GM12878 (cell line): ENCODE measurements around the gene FGF11. TPM values are rescaled to one million over a fixed set of nuclear protein-coding genes. Genes with fewer than 3 reads are reported as not detected.

Source experiments
- CHD2 ChIP-seq: IDR thresholded peaks from 2 replicates; pipeline ENCODE4 v1.6.1; 2011; ENCODE audit warnings: low read depth, low read length, improper control_type of control experiment, borderline replicate concordance
- CHD4 ChIP-seq: fragments of 200-600 bp; sonication (generic); IDR thresholded peaks from 2 replicates; pipeline ENCODE4 v1.6.1; 2016; ENCODE audit warnings: mild to moderate bottlenecking
- CREM ChIP-seq: IDR thresholded peaks from 2 replicates; pipeline ENCODE4 v1.6.1; 2014; ENCODE audit warnings: antibody characterized with exemption, low read depth
- ESRRA ChIP-seq: IDR thresholded peaks from 2 replicates; pipeline ENCODE4 v1.6.1; 2012; ENCODE audit warnings: mild to moderate bottlenecking, low read length, improper control_type of control experiment
- ETV6 ChIP-seq, 2 experiments: fragments of 450-650 bp in 1 of 2; IDR thresholded peaks in 1 of 2; conservative IDR thresholded peaks in 1 of 2; 2 replicates each; pipeline ENCODE4 v1.6.1; 2014; ENCODE audit warnings: antibody characterized with exemption in 1 of 2, borderline replicate concordance in 1 of 2, low read depth in 1 of 2, mild to moderate bottlenecking in 1 of 2, moderate library complexity in 1 of 2
- EZH2 ChIP-seq: IDR thresholded peaks from 2 replicates; pipeline ENCODE4 v1.6.1; 2012; ENCODE audit warnings: low read depth, mild to moderate bottlenecking, control low read depth, inconsistent platforms, low read length, borderline replicate concordance; ENCODE audit not compliant: control insufficient read depth
- FOXK2 ChIP-seq: fragments of 450-650 bp; IDR thresholded peaks from 2 replicates; pipeline ENCODE4 v1.6.1; 2017; ENCODE audit warnings: mild to moderate bottlenecking, moderate library complexity
- HDAC2 ChIP-seq: fragments of 200-600 bp; sonication (generic); IDR thresholded peaks from 2 replicates; pipeline ENCODE4 v1.6.1; 2017
- HDGF ChIP-seq: fragments of 450-650 bp; IDR thresholded peaks from 2 replicates; pipeline ENCODE4 v1.6.1; 2016; ENCODE audit warnings: antibody characterized with exemption
- KDM1A ChIP-seq: fragments of 200-600 bp; sonication (generic); IDR thresholded peaks from 2 replicates; pipeline ENCODE4 v1.6.1; 2016; ENCODE audit warnings: borderline replicate concordance
- MXI1 ChIP-seq: fragments of 150-350 bp; IDR thresholded peaks from 2 replicates; pipeline ENCODE4 v1.6.1; 2011; ENCODE audit warnings: low read depth, mild to moderate bottlenecking, inconsistent platforms, low read length, improper control_type of control experiment
- PML ChIP-seq: IDR thresholded peaks from 2 replicates; pipeline ENCODE4 v1.6.1; 2012; ENCODE audit warnings: low read length, inconsistent platforms
- POLR2A ChIP-seq: IDR thresholded peaks from 2 replicates; pipeline ENCODE4 v1.6.1; 2011; ENCODE audit warnings: low read depth, mild to moderate bottlenecking, low read length
- POLR2AphosphoS5 ChIP-seq: IDR thresholded peaks from 2 replicates; pipeline ENCODE4 v1.6.1; 2011; ENCODE audit warnings: mild to moderate bottlenecking, low read length, inconsistent platforms
- POU2F2 ChIP-seq: IDR thresholded peaks from 3 replicates; pipeline ENCODE4 v1.6.1; 2011; ENCODE audit warnings: low read depth, mild to moderate bottlenecking, low read length, borderline replicate concordance
- RFX5 ChIP-seq: IDR thresholded peaks from 2 replicates; pipeline ENCODE4 v1.6.1; 2011; ENCODE audit warnings: low read depth, low read length, improper control_type of control experiment
- SIN3A ChIP-seq: IDR thresholded peaks from 2 replicates; pipeline ENCODE4 v1.6.1; 2012; ENCODE audit warnings: low read depth, low read length, improper control_type of control experiment
- SMAD5 ChIP-seq: IDR thresholded peaks from 2 replicates; pipeline ENCODE4 v1.6.1; 2016; ENCODE audit warnings: antibody characterized with exemption, low read depth
- SMARCA5 ChIP-seq: fragments of 450-650 bp; IDR thresholded peaks from 2 replicates; pipeline ENCODE4 v1.6.1; 2017; ENCODE audit warnings: mild to moderate bottlenecking
- SREBF2 ChIP-seq: IDR thresholded peaks from 2 replicates; pipeline ENCODE4 v1.6.1; 2012; ENCODE audit warnings: mild to moderate bottlenecking, low read length
- STAT1 ChIP-seq: fragments of 450-650 bp; conservative IDR thresholded peaks from 2 replicates; pipeline ENCODE4 v1.6.1; 2014; ENCODE audit warnings: antibody characterized with exemption, mild to moderate bottlenecking
- SUPT20H ChIP-seq: IDR thresholded peaks from 2 replicates; pipeline ENCODE4 v1.6.1; 2011; ENCODE audit warnings: low read depth, mild to moderate bottlenecking, low read length, moderate library complexity, borderline replicate concordance; ENCODE audit not compliant: control insufficient read depth
- TARDBP ChIP-seq: IDR thresholded peaks from 2 replicates; pipeline ENCODE4 v1.6.1; 2016; ENCODE audit warnings: borderline replicate concordance
- TCF12 ChIP-seq: IDR thresholded peaks from 2 replicates; pipeline ENCODE4 v1.6.1; 2011; ENCODE audit warnings: low read depth, mild to moderate bottlenecking, low read length
- TCF7 ChIP-seq: IDR thresholded peaks from 2 replicates; pipeline ENCODE4 v1.6.1; 2014; ENCODE audit warnings: antibody characterized with exemption, borderline replicate concordance
- YBX1 ChIP-seq: fragments of 450-650 bp; IDR thresholded peaks from 2 replicates; pipeline ENCODE4 v1.6.1; 2016; ENCODE audit warnings: antibody characterized with exemption
- polyA plus RNA-seq, 11 experiments: library from polyadenylated mRNA; depleted of rRNA in 4 of 11; unstranded in 6 of 11; stranded (reverse) in 5 of 11; fragments of >200 nt; fragmentation: Nextera tagmentation in 4 of 11; fragmentation: Illumina TruSeq in 1 of 11; extraction: Ambion mirVana in 4 of 11; extraction: Trizol in 1 of 11; gene quantifications; 1 replicate in 1 of 11; 2 replicates in 10 of 11; pipeline versions ENCODE4 v1.2.1 to v1.2.3, GENCODE V29; 2011 to 2016; ENCODE audit warnings: inconsistent platforms in 2 of 11, missing spikeins in 2 of 11, low read depth in 1 of 11
- total RNA-seq, 4 experiments: library from RNA; depleted of rRNA in 3 of 4; stranded (reverse); fragments of >200 nt in 3 of 4; fragmentation: Illumina TruSeq in 1 of 4; extraction: Trizol in 1 of 4; gene quantifications; 2 replicates each; pipeline versions ENCODE4 v1.2.1 to v1.2.3, GENCODE V29; 2013 to 2021
- TF ChIP-seq, protein P1 (sequence below): fragments of 450-650 bp; IDR thresholded peaks from 2 replicates; pipeline ENCODE4 v1.6.1; 2017; ENCODE audit warnings: low read depth, mild to moderate bottlenecking, moderate library complexity
- TF ChIP-seq, protein P2 (sequence below): fragments of 450-650 bp; IDR thresholded peaks from 2 replicates; pipeline ENCODE4 v1.6.1; 2016; ENCODE audit warnings: mild to moderate bottlenecking, moderate library complexity, borderline replicate concordance

Gene FGF11
- total and polyA plus RNA-seq, 10 of the 15 experiments (the other 5 are each of a cell fraction or from before 2014, with no cell fraction given) = 0.69 to 21.1 (median 2.6) TPM

DNA sequence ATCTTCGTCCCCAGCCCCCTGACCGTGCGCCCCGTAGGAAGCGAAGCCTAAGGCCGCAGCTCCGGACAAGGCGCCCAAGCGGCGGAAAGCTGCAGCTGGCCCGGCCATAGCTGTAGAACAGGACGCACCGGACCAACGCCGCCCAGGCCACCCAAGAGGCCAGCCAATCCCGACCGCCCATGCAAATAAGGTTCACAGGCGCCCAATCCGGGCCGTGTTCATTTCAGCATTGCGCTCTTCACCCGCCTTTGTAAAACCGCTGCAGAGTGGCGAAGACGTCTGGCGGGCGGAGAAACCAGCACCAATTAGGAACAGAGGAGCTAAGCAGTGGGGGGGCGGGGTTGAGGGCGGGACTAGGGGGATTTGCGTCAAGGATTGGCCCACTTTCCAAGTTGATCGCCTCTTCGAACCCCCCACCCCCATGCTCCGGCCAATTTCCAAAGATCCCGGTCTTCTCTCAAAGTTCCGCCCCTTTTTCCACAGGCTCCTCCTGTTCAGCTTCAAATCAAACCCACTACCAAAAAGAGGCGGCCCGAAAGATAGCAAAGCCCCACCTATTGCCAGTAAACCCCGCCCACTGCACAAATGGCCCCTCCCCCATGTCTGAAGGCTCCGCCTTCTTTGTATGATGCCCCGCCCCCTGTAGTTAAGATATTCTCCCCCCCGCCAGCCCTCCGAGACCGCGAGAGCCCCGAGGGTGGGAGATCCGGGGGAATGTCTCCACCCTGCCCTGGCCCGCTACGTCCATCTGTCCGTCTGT is 35.2 kb upstream of the FGF11 start, which contains the start of gene TMEM256 (continued):
- TF ChIP-seq CREM (peak; percentile 75), TCF12 (no peak), SMAD5 (peak; percentile 58; the same call in 1 of the 2 replicates), ETV6 (conservative IDR thresholded peaks at IDR 0.05 in 1 of 2, IDR thresholded peaks at IDR 0.05 in 1 of 2; ENCODE audit: borderline replicate concordance in 1 of 2, low read depth in 1 of 2) (no peak), TCF7 (no peak), CHD2 (peak; percentile 88), KDM1A (no peak), SMARCA5 (no peak; the same call in 1 of the 2 replicates), HDAC2 (no peak), CHD4 (no peak), POLR2A (peak; percentile 95), POU2F2 (peak; percentile 99), SUPT20H (no peak), PML (no peak; the same call in 1 of the 2 replicates), SREBF2 (peak; percentile 86), HDGF (peak; percentile 66; the same call in 1 of the 2 replicates), TARDBP (no peak), SIN3A (peak; percentile 68), EZH2 (no peak), STAT1 (no peak), YBX1 (no peak), MXI1 (peak; percentile 60; the same call in 1 of the 2 replicates), ESRRA (no peak), POLR2AphosphoS5 (peak; percentile 93), FOXK2 (0 out of 2 replicates have a peak, but pooled peaks have one; percentile 13), RFX5 (peak; percentile 72)
- TF ChIP-seq, protein P1, sequence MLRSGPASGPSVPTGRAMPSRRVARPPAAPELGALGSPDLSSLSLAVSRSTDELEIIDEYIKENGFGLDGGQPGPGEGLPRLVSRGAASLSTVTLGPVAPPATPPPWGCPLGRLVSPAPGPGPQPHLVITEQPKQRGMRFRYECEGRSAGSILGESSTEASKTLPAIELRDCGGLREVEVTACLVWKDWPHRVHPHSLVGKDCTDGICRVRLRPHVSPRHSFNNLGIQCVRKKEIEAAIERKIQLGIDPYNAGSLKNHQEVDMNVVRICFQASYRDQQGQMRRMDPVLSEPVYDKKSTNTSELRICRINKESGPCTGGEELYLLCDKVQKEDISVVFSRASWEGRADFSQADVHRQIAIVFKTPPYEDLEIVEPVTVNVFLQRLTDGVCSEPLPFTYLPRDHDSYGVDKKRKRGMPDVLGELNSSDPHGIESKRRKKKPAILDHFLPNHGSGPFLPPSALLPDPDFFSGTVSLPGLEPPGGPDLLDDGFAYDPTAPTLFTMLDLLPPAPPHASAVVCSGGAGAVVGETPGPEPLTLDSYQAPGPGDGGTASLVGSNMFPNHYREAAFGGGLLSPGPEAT = peak; percentile 89
- TF ChIP-seq, protein P2, sequence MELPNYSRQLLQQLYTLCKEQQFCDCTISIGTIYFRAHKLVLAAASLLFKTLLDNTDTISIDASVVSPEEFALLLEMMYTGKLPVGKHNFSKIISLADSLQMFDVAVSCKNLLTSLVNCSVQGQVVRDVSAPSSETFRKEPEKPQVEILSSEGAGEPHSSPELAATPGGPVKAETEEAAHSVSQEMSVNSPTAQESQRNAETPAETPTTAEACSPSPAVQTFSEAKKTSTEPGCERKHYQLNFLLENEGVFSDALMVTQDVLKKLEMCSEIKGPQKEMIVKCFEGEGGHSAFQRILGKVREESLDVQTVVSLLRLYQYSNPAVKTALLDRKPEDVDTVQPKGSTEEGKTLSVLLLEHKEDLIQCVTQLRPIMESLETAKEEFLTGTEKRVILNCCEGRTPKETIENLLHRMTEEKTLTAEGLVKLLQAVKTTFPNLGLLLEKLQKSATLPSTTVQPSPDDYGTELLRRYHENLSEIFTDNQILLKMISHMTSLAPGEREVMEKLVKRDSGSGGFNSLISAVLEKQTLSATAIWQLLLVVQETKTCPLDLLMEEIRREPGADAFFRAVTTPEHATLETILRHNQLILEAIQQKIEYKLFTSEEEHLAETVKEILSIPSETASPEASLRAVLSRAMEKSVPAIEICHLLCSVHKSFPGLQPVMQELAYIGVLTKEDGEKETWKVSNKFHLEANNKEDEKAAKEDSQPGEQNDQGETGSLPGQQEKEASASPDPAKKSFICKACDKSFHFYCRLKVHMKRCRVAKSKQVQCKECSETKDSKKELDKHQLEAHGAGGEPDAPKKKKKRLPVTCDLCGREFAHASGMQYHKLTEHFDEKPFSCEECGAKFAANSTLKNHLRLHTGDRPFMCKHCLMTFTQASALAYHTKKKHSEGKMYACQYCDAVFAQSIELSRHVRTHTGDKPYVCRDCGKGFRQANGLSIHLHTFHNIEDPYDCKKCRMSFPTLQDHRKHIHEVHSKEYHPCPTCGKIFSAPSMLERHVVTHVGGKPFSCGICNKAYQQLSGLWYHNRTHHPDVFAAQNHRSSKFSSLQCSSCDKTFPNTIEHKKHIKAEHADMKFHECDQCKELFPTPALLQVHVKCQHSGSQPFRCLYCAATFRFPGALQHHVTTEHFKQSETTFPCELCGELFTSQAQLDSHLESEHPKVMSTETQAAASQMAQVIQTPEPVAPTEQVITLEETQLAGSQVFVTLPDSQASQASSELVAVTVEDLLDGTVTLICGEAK = no peak; the same call in 1 of the 2 replicates
